Mesodermal cell (in vitro differentiated cells): ENCODE measurements around the gene SCRN2.

Source experiments
- H3K27ac ChIP-seq: 2 replicates; pipeline ENCODE4 v1.7.0; 2013; ENCODE audit warnings: mild to moderate bottlenecking, low read depth, low read length, moderate library complexity; ENCODE audit not compliant: severe bottlenecking
- H3K36me3 ChIP-seq: 2 replicates; pipeline ENCODE4 v1.7.1; 2013; ENCODE audit warnings: mild to moderate bottlenecking, low read length, moderate library complexity; ENCODE audit not compliant: control insufficient read depth, insufficient read depth
- H3K4me1 ChIP-seq: one replicate; pipeline ENCODE4 v1.7.1; 2013; ENCODE audit warnings: mild to moderate bottlenecking, low read length; ENCODE audit not compliant: insufficient read depth, control insufficient read depth, poor library complexity, severe bottlenecking
- H3K4me3 ChIP-seq: 2 replicates; pipeline ENCODE4 v1.7.0; 2013; ENCODE audit warnings: low read length, control low read depth, mild to moderate bottlenecking; ENCODE audit not compliant: insufficient read depth, poor library complexity, severe bottlenecking; ENCODE audit errors: extremely low read depth
- H3K9me3 ChIP-seq: 2 replicates; pipeline ENCODE4 v1.7.1; 2013; ENCODE audit warnings: mild to moderate bottlenecking, low read length, moderate library complexity; ENCODE audit not compliant: control insufficient read depth
- WGBS, 2 experiments: methylation state at CpG; one replicate each; pipeline ENCODE4 v1.1.5; 2013; ENCODE audit warnings: missing lambda C conversion rate in 2 of 2; ENCODE audit not compliant: insufficient coverage in 2 of 2; 5-methylcytosine and 5-hydroxymethylcytosine counted together

Gene SCRN2

GRCh38 chr17:47801906-47802305 lies 39.2 kb downstream of the SCRN2 start:
- H3K4me3 ChIP-seq = no peak overlapping the region
- H3K9me3 ChIP-seq = no peaks in the 10 kb centered on the region
- no peaks in the 10 kb centered on the region for H3K36me3 ChIP-seq
- WGBS, 2 experiments = 7 to 43% methylated on average over 2 to 5 of the region's 6 CpGs
- no peak overlapping the region for H3K27ac ChIP-seq
- H3K4me1 ChIP-seq = no peaks in the 10 kb centered on the region

- H3K27ac ChIP-seq = no peak overlapping the region
- no peaks in the 10 kb centered on the region for H3K9me3 ChIP-seq
- H3K4me1 ChIP-seq = no peaks in the 10 kb centered on the region
- no peaks in the 10 kb centered on the region for H3K36me3 ChIP-seq
- 50 to 81% methylated on average over 1 to 2 of the region's 4 CpGs for WGBS, 2 experiments
- no peak overlapping the region for H3K4me3 ChIP-seq
Observed at GRCh38 chr17:47801176-47801765, 39.8 kb downstream of the SCRN2 start.

DNA sequence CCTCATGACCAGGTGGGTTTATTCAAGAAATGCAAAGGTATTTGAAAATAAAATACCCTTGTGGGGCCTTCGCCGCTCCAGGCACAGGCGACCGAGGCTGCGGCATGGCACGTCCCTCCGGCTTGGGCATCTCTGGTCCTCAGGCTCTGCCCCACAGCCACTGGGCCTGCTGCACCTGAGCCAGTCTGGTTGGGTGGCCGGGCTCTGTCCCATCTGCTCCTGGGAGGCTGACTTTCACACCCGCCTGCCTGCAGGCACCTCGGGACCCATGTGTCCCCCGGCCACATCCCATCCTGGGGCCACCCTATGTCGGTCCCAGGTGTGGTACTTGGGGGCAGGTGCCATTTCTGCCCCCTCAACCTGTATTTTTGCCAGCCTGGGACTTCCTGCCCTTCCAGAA lies 40.4 kb downstream of the SCRN2 start:
- no peaks in the 10 kb centered on the region for H3K9me3 ChIP-seq
- H3K27ac ChIP-seq = no peak overlapping the region
- H3K4me3 ChIP-seq = no peak overlapping the region
- no peaks in the 10 kb centered on the region for H3K4me1 ChIP-seq
- 77 to 90% methylated on average over 8 to 12 of the region's 12 CpGs for WGBS, 2 experiments
- no peaks in the 10 kb centered on the region for H3K36me3 ChIP-seq

- 33 to 54% methylated on average over 1 of the region's 2 CpGs for WGBS, 2 experiments
- Histone ChIP-seq H3K9me3 (no peaks in the 10 kb centered on the region), H3K4me3 (no peak overlapping the region), H3K4me1 (no peaks in the 10 kb centered on the region), H3K36me3 (no peaks in the 10 kb centered on the region), H3K27ac (no peak overlapping the region)
Observed at GRCh38 chr17:47797797-47798196, 43.3 kb downstream of the SCRN2 start.

DNA sequence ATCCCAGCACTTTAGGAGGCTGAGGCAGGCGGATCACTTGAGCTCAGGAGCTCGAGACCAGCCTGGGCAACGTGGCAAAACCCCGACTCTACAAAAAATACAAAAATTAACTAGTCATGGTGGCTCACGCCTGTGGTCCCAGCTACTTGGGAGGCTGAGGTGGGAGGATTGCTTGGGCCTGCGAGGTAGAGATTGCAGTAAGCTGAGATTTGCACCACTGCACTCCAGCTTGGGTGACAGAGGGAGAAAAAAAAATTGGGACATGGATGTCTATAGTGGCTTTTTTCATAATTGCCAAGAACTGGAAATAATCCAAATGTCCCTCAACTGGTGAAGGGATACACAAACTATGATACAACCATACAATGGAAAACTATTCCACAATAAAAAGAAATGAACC lies 48.1 kb downstream of the SCRN2 start:
- WGBS, 2 experiments = 52 to 73% methylated on average over 2 to 3 of the region's 6 CpGs
- Histone ChIP-seq H3K4me3 (no peak overlapping the region), H3K4me1 (peaks cover 5% of the 10 kb centered on the region), H3K27ac (no peak overlapping the region), H3K36me3 (no peaks in the 10 kb centered on the region), H3K9me3 (no peaks in the 10 kb centered on the region)

DNA sequence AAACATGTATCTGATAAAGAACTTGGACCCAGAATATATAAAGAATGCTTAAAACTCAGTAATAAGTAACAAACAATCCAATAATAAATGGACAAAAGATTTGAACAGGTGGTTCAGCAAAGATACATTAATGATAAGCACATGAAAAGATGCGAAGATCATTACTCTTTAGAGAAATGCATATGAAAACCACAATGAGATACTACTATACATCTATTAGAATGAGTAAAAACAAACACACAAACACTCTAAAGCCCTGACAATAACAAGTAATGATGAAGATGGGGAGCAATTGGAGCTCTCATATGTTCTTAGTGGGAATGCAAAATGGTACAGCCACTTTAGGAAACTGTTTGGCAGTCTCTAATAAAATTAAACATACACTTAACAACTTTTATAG lies 48.6 kb downstream of the SCRN2 start:
- WGBS, 2 experiments = no CpG with 5 or more reads among the region's 1 CpG
- no peak overlapping the region for H3K27ac ChIP-seq
- H3K4me1 ChIP-seq = peaks cover 5% of the 10 kb centered on the region
- no peaks in the 10 kb centered on the region for H3K36me3 ChIP-seq
- H3K4me3 ChIP-seq = no peak overlapping the region
- no peaks in the 10 kb centered on the region for H3K9me3 ChIP-seq

- Histone ChIP-seq H3K4me1 (peaks cover 5% of the 10 kb centered on the region), H3K36me3 (no peaks in the 10 kb centered on the region), H3K4me3 (no peak overlapping the region), H3K9me3 (no peaks in the 10 kb centered on the region), H3K27ac (no peak overlapping the region)
- WGBS, 2 experiments = no CpG with 5 or more reads among the region's 3 CpGs
Observed at GRCh38 chr17:47791025-47791424, 50.0 kb downstream of the SCRN2 start.

- Histone ChIP-seq H3K27ac (no peak overlapping the region), H3K9me3 (no peaks in the 10 kb centered on the region), H3K4me3 (peak overlapping the region; percentile 33), H3K36me3 (no peaks in the 10 kb centered on the region), H3K4me1 (peaks cover 5% of the 10 kb centered on the region)
- WGBS, 2 experiments = 1 to 4% methylated on average over 55 to 59 of the region's 70 CpGs
Observed at GRCh38 chr17:47789611-47790561, 51.2 kb downstream of the SCRN2 start.
